HG03045 (cell line): Measurements from ENCODE around the gene PAQR5.
A peak's percentile ranks its signal among the peaks of the same experiment; 100 is the strongest.
"Not testable (repeated sequence)": the region's sequence is repeated elsewhere in the genome, so short reads cannot be mapped to it uniquely, and the experiment has no call there.

Experiments used
- ATAC-seq: cut with Tn5 transposase; IDR thresholded peaks from one replicate; pipeline ENCODE4 v1.9.1; 2021; ENCODE audit warnings: mild to moderate bottlenecking, moderate library complexity; ENCODE audit not compliant: unreplicated experiment

Gene PAQR5

DNA sequence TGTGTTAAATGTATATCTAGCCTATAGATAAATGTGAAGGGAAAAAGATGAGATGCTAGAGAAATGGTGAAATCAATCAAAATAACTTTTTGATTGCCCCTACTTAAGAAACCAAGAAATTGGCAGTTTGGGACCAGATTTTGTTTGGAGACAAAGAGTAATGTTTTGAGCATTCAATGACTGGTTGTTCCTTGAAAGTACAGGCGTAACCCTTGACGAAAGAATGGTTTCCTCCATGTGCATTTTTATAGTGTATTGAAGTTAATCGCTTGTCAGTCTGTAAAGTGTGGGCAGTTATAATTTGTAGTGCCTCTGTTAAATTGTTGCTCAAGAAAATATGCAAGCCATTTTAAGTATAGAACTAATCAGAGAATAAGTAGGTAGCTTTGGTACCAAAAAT, 116.7 kb downstream of the PAQR5 start:
- no peak for ATAC-seq

DNA sequence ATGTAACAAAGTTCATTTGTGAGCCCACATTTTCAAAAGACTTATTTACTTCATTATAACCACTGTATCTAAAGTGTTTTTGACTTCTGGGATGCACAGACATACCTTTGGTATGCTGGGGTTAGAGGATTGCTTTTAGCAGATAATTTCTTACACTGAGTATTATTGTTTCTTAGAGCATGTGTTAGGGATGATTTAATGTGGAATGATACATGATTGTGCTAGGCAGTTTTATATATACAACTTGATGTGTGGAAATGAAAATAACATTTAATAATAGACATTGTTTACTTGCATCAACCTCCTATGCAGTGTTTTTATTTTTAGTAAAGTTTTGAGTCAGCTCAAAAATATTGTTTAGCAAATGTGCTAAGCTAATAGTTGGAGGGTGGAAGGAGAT, 118.9 kb downstream of the PAQR5 start:
- ATAC-seq, result no peak

DNA sequence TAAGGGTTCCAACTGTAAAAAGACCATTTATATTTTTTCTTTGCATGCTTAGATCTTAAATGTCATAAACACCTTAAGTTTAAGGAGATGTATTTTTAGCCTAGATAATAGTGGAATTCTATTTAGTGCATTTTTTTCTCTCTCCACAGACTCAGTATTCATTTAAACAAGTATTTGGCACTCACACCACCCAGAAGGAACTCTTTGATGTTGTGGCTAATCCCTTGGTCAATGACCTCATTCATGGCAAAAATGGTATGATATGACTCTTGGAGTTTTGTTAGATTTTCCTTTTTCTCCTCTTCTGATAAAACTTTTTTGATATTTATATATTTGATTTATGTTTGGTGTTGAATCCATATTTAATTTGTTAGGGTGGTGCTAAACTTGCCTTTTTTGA, 122.8 kb downstream of the PAQR5 start:
- ATAC-seq, result no peak

DNA sequence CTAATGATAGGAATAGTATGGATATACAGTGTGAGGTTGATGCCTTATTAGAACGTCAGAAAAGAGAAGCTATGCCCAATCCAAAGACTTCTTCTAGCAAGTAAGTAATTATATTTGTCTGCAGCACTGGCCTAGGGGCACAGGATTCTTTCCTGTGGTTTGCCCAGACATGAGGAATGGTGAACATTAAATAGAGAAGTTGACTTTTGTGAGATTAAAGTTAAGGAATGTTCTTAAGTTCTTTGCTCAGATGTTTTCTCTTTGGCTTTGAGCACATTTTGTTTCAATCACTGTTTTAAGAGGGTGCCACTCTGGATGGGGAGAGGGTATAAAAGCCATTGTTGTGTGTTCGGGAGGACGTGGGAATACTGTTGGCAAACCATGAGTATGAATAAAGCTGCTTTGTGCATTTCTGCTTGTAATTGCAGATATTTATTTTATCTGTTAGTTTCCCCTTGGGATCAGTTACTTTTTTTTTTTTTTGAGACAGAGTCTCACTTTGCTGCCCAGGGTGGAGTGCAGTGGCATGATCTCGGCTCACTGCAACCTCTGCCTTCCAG, 123.7 kb downstream of the PAQR5 start:
- ATAC-seq, result no peak

DNA sequence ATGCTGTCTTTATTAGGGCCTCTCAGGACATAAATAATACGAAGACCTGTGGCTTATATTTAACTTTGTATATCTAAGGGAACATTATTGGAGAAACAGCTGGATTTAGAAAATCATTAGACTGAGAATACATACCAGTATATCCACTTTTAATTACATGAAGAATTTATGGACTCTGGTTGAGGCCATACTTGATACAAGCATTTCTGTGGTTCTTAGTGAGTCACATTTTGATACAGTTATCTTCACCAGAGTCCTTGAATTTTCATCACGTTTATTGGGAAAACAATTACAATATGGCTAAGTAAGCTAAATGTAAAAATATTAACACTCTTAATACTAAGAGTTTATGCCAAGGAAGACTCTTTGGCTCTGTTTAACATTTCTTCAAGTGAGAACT, 125.3 kb downstream of the PAQR5 start:
- no peak for ATAC-seq

DNA sequence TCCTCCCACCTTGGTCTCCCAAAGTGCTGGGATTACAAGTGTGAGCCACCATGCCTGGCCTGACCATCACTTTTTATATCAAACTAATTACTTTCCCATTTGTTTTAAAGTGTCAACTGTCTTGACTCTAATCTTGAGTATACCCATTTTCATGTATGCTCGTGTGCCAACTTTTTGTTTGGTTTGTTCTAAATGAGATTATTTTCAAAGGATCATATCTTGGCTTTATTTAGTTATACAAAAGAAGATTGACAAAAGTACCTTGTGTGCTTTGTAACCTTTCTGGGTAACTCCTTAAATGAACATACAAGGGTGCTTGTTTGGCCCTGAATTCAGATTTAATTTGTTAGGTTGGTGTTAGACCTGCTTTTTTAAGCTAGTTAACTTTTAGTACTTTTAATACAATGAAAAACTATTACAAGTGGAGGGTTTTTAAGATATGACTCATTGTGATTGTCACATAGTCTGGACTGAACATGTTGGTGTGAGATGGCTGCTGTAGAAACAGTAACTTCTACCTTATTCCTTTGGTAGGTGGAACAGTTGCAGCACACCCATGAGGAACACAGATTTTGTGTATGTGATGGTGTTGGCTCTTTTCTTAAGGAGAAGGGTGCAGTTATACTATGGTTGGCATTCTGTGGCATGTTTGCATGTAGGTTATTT, 126.2 kb downstream of the PAQR5 start:
- no peak for ATAC-seq

DNA sequence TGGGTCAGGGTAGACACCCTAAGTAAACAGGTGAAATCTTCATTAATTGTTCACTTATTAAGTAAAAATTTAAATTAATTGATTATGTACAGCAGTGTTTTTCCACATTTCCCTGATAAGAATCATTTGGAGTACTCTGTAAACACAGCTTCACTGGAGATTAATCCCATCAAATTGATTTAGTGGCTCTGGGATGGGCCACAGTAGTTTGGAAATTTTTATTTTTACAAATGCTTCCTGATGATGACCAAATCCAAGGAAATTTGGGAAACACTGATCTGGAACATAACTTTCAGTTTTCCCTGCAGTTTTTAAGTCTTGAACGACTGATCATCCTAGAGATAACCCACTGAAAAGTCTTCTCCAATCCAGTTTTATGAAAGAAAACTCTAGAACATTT, 135.1 kb downstream of the PAQR5 start:
- no peak for ATAC-seq

DNA sequence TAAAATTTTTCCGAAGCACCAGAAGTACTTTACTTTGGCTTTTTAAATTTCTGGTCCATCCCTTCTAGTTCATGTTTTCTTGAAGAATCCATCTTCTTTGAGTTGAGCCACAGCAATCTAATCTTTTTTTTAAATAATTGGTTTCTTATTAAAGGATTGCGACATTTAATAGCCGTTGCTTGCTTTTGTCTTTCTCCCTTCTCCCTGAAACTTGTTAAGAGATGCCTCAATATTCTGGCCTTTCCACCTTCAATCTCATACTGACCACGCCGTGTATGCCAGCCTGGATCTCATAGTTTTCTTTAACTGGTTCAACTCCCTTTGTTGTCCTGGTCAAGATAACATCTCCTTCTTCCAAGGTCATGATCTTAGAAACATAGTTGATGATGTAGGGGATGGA, 135.5 kb downstream of the PAQR5 start:
- ATAC-seq, result no peak

DNA sequence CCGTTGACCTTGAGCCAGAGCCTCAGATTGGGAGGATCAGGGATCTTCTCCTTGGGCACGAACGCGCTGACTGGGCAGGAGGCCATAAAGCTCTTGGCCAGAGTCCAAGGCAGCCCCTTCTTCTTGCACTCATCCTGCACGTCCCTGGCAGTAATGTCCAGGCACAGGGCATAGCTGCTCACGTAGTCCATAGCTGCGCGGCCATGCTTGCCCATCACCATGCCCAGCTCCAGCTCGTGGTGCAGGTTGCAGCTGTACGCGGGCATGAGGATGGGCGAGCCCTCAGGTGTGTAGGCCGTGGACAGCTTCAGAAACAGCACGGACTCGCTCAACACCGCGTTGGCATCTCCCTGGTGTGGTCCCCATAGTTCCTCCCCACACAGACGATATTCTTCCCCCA, 136.0 kb downstream of the PAQR5 start:
- no peak for ATAC-seq

DNA sequence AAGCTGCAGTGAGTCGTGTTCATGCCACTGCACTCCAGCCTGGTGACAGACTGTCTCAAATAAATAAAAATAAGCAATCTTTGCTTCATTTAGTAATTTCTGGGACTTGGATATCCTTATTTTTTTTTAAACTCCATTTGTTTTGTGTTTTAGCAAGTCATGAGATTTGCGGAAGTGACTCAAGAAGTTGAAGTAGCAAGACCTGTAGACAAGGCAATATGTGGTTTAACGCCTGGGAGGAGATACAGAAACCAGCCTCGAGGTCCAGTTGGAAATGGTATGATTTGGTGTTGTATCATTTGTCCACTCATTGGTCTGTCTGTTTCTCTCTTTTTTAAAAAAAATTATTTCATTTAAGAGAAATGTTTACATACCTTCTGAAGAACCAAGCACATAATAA, 137.3 kb downstream of the PAQR5 start:
- no peak for ATAC-seq

DNA sequence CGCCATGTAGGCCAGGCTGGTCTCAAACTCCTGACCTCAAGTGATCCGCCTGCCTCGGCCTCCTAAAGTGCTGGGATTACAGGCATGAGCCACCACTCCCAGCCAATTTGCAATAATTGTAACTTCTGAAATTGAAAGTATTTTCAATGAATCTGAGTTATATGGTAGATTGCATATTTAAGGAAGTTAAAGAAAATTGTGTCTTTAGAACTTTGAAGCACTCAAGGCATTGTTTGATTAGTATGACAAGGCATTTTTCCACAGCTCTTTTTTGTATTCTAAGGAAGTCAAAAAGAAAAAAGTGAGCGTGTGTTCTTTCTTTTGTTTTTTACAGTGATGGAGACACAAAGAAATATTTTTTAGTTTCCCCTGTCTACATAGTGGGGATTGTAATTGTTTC, 138.2 kb downstream of the PAQR5 start:
- no peak for ATAC-seq

DNA sequence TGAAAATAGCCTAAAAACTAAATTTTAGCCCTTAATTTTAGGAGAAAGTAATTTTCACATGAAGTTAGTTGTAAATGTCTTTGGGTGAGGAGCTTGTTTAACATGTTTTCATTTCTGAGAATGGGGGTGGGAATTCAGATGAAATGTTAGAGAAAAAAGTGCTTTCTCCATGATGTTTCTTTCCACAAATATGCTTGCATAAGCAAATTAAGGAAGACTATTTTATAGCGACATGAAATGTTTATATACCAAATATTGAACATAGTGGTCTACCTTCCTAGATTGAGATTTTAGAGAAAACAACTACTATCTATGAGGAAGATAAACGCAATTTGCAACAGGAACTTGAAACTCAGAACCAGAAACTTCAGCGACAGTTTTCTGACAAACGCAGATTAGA, 140.9 kb downstream of the PAQR5 start:
- ATAC-seq, result no peak

DNA sequence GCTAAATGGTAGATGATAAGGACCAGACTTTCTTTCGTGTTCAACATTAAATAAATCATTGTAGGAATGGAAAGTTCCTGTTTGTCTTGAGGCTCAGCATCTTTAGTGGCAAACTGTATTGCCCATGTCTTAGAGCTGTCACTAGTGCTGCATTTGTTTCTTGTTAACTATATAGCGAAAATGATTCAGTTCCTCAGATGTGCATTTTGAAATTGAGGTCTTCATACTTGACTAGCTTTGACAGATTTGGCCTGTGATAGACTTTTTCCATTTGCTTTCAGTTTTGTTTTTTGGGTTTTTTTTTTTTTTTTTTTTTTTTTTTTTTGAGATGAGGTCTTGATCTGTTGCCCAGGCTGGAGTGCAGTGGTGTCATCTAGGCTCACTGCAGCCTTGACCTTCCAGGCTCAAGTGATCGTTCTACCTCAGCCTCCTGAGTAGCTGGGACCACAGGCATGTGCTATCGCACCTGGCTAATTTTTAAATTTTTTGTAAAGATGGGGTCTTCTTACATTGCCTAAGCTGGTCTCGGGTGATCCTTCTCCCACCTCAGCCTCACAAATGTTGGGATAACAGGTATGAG, 144.4 kb downstream of the PAQR5 start:
- no peak for ATAC-seq

DNA sequence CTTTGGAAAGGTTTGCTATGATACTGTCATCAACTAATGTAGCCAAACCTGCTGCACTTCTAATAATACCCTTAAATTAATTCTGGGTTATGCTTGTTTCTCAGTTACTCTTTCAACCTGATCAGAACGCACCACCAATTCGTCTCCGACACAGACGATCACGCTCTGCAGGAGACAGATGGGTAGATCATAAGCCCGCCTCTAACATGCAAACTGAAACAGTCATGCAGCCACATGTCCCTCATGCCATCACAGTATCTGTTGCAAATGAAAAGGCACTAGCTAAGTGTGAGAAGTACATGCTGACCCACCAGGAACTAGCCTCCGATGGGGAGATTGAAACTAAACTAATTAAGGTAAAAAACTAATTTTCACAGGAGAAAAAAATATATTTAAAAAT, 146.0 kb downstream of the PAQR5 start:
- ATAC-seq, result no peak

DNA sequence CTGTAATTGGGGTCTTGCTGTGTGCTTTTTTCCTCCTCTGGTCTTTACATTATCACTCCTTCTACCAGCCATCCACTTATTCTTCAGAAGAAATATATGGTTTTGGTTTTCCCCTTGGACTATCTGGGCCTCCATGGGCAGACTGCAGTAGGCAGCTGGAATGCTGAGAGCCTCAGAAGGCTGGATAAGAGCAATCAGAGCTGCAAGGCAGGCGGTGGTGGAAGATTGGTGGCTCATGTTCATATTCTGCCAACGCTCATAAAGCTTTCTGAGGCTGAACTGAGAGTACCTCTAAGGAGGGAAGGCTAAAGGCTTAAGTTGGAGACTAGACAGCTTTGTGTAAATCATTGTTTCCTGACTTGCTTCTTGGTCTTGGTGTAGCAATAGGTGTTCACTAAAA, 148.2 kb downstream of the PAQR5 start:
- no peak for ATAC-seq

DNA sequence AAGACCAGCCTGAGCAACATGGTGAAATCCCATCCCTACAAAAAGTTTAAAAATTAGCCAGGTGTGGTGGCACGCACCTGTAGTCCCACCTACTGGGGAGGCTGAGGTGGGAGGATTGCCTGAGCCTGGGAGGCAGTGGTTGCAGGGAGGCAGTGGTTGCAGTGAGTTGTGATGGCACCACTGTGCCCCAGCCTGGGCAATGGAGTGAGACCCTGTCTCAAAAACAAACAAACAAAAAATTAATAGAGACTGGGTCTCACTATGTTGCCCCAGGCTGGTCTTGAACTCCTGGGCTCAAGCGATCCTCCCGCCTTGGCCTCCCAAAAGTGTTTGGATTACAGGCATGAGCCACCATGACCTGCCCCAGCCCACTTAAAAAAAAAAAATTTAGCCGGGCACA, 151.5 kb downstream of the PAQR5 start:
- ATAC-seq, result not testable (repeated sequence)

DNA sequence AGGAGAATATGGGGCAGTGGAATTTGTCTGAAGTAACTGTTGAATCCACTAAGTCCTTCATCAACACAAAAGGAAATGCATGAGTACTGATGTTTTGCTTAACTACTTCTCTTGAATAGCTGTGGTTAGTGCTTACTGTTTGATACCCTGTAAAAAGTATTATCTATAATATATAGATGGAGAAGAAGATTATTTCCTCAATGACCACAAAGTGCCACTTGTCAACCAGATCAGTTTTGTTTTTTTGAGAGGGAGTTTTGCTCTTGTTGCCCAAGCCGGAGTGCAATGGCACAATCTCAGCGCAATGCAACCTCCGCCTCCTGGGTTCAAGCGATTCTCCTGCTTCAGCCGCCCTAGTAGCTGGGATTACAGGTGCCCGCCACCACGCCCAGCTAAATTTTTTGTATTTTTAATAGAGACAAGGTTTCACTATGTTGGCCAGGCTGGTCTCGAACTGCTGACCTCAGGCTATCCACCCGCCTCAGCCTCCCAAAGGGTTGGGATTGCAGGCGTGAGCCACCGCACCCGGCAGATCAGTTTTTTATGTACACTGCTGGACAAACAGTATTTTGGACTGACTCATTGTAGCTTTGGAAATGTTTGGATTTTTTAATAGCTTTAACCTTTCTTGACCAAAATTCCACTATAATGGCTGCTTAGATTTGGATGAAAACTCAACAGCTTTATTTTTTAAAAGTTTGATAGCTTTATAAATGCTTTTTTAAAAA, 152.4 kb downstream of the PAQR5 start:
- no peak for ATAC-seq

DNA sequence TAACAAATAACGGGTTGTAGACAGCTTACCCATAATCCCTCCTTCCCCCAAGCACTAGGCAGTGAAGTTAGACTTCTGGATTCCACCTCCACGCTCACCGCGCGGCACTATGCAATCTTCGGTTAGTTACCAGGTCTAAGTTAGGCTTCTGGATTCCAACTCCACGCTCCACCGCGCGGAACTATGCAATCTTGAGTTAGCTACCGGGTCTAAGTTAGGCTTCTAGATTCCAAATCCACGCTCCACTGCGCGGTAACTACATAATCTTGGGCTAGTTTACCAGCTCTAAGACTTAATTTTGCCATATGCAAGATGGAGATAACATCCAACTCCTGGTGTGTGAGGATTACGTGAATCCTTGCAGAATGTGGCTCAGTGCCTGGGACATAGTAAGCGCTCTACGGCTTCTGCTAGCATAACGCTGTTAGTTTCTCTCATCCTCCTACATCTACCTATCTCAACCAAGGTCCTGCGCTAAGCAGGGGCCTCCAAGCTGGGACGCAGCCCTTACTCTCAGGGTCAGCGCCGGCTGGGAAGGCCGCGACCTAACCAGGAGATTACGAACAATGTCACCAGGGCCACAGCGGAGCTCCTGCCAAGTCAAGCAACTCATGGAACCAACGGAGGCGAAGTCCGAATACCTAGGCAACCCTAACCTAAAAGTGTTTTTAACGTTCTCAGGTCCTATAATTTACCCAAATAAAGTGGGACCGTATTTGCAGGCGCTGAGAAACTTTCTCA, 153.4 kb downstream of the PAQR5 start:
- peak; percentile 40 for ATAC-seq

DNA sequence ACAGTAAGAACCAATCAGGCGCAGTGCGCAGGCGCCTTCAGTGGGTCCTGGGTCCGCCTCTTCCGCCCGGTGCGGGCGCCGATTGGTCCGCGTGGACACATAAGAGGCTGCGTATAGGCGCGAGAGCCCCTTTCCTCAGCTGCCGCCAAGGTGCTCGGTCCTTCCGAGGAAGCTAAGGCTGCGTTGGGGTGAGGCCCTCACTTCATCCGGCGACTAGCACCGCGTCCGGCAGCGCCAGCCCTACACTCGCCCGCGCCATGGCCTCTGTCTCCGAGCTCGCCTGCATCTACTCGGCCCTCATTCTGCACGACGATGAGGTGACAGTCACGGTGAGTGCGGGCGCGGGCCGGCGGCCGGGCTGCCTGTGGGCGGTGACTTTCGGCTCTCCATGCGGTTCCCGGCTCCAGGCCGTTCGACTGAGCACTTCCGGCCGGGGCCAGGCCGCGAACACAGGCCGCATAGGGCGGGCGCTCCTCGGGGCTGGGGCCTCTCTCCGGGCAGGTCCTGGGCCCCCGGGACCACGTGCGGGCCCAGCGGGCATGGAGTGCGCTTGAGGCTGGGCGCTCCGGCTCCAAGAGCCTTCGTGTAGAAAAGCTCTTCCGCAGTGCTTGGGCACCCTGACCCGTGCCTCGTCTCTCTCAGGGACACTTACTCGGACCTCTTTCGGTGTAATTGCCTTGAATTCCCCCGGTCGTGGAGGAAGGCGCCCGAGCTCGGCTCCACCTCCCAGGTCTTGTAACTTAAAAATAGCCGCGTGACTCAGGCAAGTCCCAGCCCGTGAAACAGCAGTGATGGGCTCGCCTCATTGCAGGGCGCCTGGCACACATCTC, 154.2 kb downstream of the PAQR5 start, which contains the start of gene RPLP1:
Gene RPLP1, plus strand, starts transcription at position 127 of the 830 bp plus-strand sequence. Its CDS starts 131 bp downstream, at position 258.
- peak; percentile 78 for ATAC-seq

DNA sequence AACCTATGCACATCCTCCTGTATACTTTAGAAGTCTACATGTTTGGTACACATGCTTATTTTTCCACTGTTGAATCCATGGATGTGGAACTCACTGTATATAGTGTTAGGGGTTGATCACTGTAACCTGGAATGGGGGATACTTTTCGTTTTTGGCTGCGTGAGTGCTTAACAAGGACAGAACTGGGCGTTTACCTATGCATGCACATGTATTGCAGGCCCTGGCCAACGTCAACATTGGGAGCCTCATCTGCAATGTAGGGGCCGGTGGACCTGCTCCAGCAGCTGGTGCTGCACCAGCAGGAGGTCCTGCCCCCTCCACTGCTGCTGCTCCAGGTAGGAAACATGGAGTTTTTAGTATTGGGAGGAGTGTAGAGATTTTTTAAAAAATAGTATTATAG, 156.2 kb downstream of the PAQR5 start:
- no peak for ATAC-seq
